ENCODE results near the gene HSPA5.
"Not testable (repeated sequence)": the region's sequence is repeated elsewhere in the genome, so short reads cannot be mapped to it uniquely, and the experiment has no call there.

The HSPA5 gene

GRCh38 chr9:125241000-125241862, at the start of gene HSPA5:
HSPA5 (minus strand) TSS chr9:125241343; CDS start chr9:125241126, 217 bp downstream.
- H3K9ac ChIP-seq: peak within 1 kb of the TSS; percentile 84
- peaks cover 16% of the 10 kb centered on the region for H3K4me1 ChIP-seq
- peak within 1 kb of the TSS; percentile 90 for H3K4me2 ChIP-seq (ENCODE audit: low read length)
- no peaks in the 10 kb centered on the region for H3K27me3 ChIP-seq (ENCODE audit: control insufficient read depth, insufficient read depth, low read length)
- no peaks in the 10 kb centered on the region for H3K9me3 ChIP-seq (ENCODE audit: control insufficient read depth, low read length)
- peak within 1 kb of the TSS; percentile 95 for H2AFZ ChIP-seq
- H3K4me3 ChIP-seq (ENCODE audit: low read depth, low read length): peak within 1 kb of the TSS; percentile 98
- peak within 1 kb of the TSS; percentile 98 for H3K27ac ChIP-seq
- no peaks in the 10 kb centered on the region for H3K36me3 ChIP-seq (ENCODE audit: control insufficient read depth, insufficient read depth, low read length)
- TF ChIP-seq, protein P1, sequence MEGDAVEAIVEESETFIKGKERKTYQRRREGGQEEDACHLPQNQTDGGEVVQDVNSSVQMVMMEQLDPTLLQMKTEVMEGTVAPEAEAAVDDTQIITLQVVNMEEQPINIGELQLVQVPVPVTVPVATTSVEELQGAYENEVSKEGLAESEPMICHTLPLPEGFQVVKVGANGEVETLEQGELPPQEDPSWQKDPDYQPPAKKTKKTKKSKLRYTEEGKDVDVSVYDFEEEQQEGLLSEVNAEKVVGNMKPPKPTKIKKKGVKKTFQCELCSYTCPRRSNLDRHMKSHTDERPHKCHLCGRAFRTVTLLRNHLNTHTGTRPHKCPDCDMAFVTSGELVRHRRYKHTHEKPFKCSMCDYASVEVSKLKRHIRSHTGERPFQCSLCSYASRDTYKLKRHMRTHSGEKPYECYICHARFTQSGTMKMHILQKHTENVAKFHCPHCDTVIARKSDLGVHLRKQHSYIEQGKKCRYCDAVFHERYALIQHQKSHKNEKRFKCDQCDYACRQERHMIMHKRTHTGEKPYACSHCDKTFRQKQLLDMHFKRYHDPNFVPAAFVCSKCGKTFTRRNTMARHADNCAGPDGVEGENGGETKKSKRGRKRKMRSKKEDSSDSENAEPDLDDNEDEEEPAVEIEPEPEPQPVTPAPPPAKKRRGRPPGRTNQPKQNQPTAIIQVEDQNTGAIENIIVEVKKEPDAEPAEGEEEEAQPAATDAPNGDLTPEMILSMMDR (IDR thresholded peaks at IDR 0.05): peak; percentile 16
- H3K79me2 ChIP-seq: peaks cover 16% of the 10 kb centered on the region

DNA sequence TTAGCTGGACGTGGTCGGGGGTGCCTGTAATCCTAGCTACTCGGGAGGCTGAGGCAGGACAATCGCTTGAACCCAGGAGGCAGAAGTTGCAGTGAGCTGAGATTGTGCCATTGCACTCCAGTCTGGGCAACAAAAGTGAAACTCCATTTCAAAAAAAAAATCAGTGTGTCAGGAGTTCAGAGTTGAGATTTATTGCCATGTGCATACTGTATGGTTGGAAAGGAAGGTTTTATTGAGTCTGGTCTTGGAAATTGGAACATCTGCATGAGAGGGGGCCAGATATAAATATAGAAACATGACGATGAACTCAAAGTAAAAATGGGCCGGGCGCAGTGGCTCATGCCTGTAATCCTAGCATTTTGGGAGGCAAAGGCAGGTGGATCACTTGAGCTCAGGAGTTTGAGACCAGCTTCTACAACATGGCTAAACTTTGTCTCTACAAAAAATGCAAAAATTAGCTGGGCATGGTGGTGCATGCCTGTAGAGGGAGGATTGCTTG, 45.8 kb upstream of the HSPA5 start:
- H3K27ac ChIP-seq; H2AFZ ChIP-seq; H3K4me1 ChIP-seq; H3K4me3 ChIP-seq (ENCODE audit: low read depth, low read length); H3K4me2 ChIP-seq (ENCODE audit: low read length); H3K9ac ChIP-seq; H3K36me3 ChIP-seq (ENCODE audit: control insufficient read depth, insufficient read depth, low read length); H3K27me3 ChIP-seq (ENCODE audit: control insufficient read depth, insufficient read depth, low read length); H3K9me3 ChIP-seq (ENCODE audit: control insufficient read depth, low read length): not testable (repeated sequence)
- H3K79me2 ChIP-seq: peaks cover 23% of the 10 kb centered on the region

GRCh38 chr9:125284855-125285254, 43.7 kb upstream of the HSPA5 start:
- Histone ChIP-seq H3K4me2 (ENCODE audit: low read length) (no peak overlapping the region), H3K4me3 (ENCODE audit: low read depth, low read length) (no peak overlapping the region), H3K36me3 (ENCODE audit: control insufficient read depth, insufficient read depth, low read length) (no peaks in the 10 kb centered on the region), H3K9me3 (ENCODE audit: control insufficient read depth, low read length) (no peaks in the 10 kb centered on the region), H3K4me1 (no peaks in the 10 kb centered on the region), H3K27ac (no peak overlapping the region), H3K79me2 (peaks cover 16% of the 10 kb centered on the region), H3K27me3 (ENCODE audit: control insufficient read depth, insufficient read depth, low read length) (no peaks in the 10 kb centered on the region), H2AFZ (no peak overlapping the region), H3K9ac (no peak overlapping the region)
- TF ChIP-seq, protein P1 (IDR thresholded peaks at IDR 0.05): no peak

DNA sequence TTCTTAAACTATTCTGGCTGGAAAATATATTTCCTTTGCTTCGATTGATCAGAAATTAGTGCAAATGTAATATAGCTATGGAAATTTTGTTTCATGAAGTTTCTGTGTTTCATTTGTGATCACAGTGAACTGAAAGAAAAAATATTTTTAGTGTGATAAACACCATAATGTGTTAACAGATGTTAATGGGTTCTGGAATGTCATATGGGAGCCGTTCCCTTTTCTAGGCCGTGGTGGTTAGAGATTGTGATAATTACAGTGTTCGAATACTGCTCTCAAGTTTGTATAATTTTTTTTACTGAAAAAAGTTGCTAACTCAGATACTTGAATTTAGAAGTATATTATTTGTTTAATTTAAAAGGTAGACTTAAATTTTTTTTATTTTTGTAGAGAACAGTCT, 39.8 kb upstream of the HSPA5 start:
- Histone ChIP-seq H3K79me2 (peaks cover 20% of the 10 kb centered on the region), H3K9ac (no peak overlapping the region), H3K4me1 (no peaks in the 10 kb centered on the region), H3K9me3 (ENCODE audit: control insufficient read depth, low read length) (no peaks in the 10 kb centered on the region), H3K4me3 (ENCODE audit: low read depth, low read length) (no peak overlapping the region), H3K27ac (no peak overlapping the region), H3K36me3 (ENCODE audit: control insufficient read depth, insufficient read depth, low read length) (no peaks in the 10 kb centered on the region), H3K4me2 (ENCODE audit: low read length) (no peak overlapping the region), H2AFZ (no peak overlapping the region), H3K27me3 (ENCODE audit: control insufficient read depth, insufficient read depth, low read length) (no peaks in the 10 kb centered on the region)
- TF ChIP-seq, protein P1 (IDR thresholded peaks at IDR 0.05): no peak

- H2AFZ ChIP-seq: no peak overlapping the region
- no peaks in the 10 kb centered on the region for H3K4me1 ChIP-seq
- no peak overlapping the region for H3K4me3 ChIP-seq (ENCODE audit: low read depth, low read length)
- no peaks in the 10 kb centered on the region for H3K9me3 ChIP-seq (ENCODE audit: control insufficient read depth, low read length)
- no peaks in the 10 kb centered on the region for H3K36me3 ChIP-seq (ENCODE audit: control insufficient read depth, insufficient read depth, low read length)
- no peak overlapping the region for H3K27ac ChIP-seq
- no peak overlapping the region for H3K9ac ChIP-seq
- TF ChIP-seq, protein P1 (IDR thresholded peaks at IDR 0.05): no peak
- H3K27me3 ChIP-seq (ENCODE audit: control insufficient read depth, insufficient read depth, low read length): no peaks in the 10 kb centered on the region
- H3K79me2 ChIP-seq: peaks cover 18% of the 10 kb centered on the region
- no peak overlapping the region for H3K4me2 ChIP-seq (ENCODE audit: low read length)
These were observed 36.3 kb upstream of the HSPA5 start for GRCh38 chr9:125277411-125277810.

Data from parathyroid adenoma (tissue), 2 donors.